A549 (cell line): ENCODE measurements around the gene CHRNA4. TPM values are rescaled to one million over a fixed set of nuclear protein-coding genes. Genes with fewer than 3 reads are reported as not detected.

Source experiments
- ATAC-seq, 2 experiments: fragments of 200-7000 bp in 1 of 2; fragments of >200 bp in 1 of 2; cut with Nextera tagmentation in 1 of 2; cut with Tn5 transposase in 1 of 2; 3 replicates each; pipeline versions ENCODE4 v1.8.0 to v1.9.1; 2018 to 2020; ENCODE audit warnings: mild to moderate bottlenecking in 1 of 2, moderate library complexity in 1 of 2
- CTCF ChIA-PET: fragments of 300-600 bp; sonication (Branson Sonifier 250); formaldehyde crosslinking; extraction: SDS; loops from one replicate; lab custom pipeline; 2021; ENCODE audit warnings: antibody characterized with exemption, inconsistent platforms; lab: Yijun Ruan, JAX
- POLR2A ChIA-PET: fragments of 350-600 bp; formaldehyde crosslinking; extraction: SDS; loops from one replicate; lab custom pipeline; 2021; ENCODE audit warnings: antibody characterized with exemption, inconsistent platforms; lab: Yijun Ruan, JAX
- DNase-seq, 2 experiments: peaks; one replicate each; pipeline versions ENCODE4 v3.0.0 to v3.0.0-alpha.2; 2011 to 2016; ENCODE audit warnings: low read depth in 1 of 2, low spot score in 1 of 2
- FAIRE-seq: peaks from 2 replicates; lab custom pipeline; 2011; peaks lifted over from hg19 to GRCh38; lab: Jason Lieb, UNC
- H3K27ac ChIP-seq, 2 experiments: fragments of >200 bp; sonication (Bioruptor Twin); formaldehyde crosslinking; 3 replicates each; pipeline ENCODE4 v1.5.1; 2016 to 2017
- H3K4me1 ChIP-seq: fragments of >200 bp; sonication (Bioruptor Twin); formaldehyde crosslinking; 3 replicates; pipeline ENCODE4 v1.6.1; 2016
- H3K4me2 ChIP-seq: fragments of >200 bp; sonication (Bioruptor Twin); formaldehyde crosslinking; 3 replicates; pipeline ENCODE4 v1.6.1; 2016
- H3K4me3 ChIP-seq: fragments of >200 bp; sonication (Bioruptor Twin); formaldehyde crosslinking; 3 replicates; pipeline ENCODE4 v1.5.1; 2016
- H3K9me3 ChIP-seq: fragments of >200 bp; sonication (Bioruptor Twin); formaldehyde crosslinking; 3 replicates; pipeline ENCODE4 v1.6.1; 2016
- CEBPB ChIP-seq, 2 experiments: fragments of >200 bp in 1 of 2; sonication (Bioruptor Twin) in 1 of 2; formaldehyde crosslinking in 1 of 2; IDR thresholded peaks; 2 replicates each; pipeline ENCODE4 v1.6.1; 2012 to 2016
- CHD2 ChIP-seq: fragments of 150-350 bp; IDR thresholded peaks from 2 replicates; pipeline ENCODE4 v1.6.1; 2014; ENCODE audit warnings: low read length; ENCODE audit not compliant: partially characterized antibody
- EHF ChIP-seq: fragments of 250-450 bp; sonication (Bioruptor Pico); IDR thresholded peaks from 2 replicates; pipeline ENCODE4 v1.5.0; 2020; ENCODE audit warnings: mild to moderate bottlenecking
- ELK1 ChIP-seq: fragments of 150-350 bp; IDR thresholded peaks from 2 replicates; pipeline ENCODE4 v1.6.1; 2014; ENCODE audit warnings: low read depth, mild to moderate bottlenecking, low read length
- ESRRA ChIP-seq: fragments of 150-350 bp; IDR thresholded peaks from 2 replicates; pipeline ENCODE4 v1.6.1; 2014; ENCODE audit warnings: mild to moderate bottlenecking, low read length, borderline replicate concordance
- FOSB ChIP-seq: fragments of 250-450 bp; sonication (Bioruptor Pico); IDR thresholded peaks from 2 replicates; pipeline ENCODE4 v1.5.0; 2020; ENCODE audit warnings: mild to moderate bottlenecking, moderate library complexity
- FOSL2 ChIP-seq, 2 experiments: fragments of 450-650 bp in 1 of 2; fragments of >200 bp in 1 of 2; sonication (Bioruptor Twin) in 1 of 2; formaldehyde crosslinking; IDR thresholded peaks; 2 replicates each; pipeline versions ENCODE4 v1.5.0 to v1.6.1; 2016 to 2020; ENCODE audit warnings: mild to moderate bottlenecking in 1 of 2, moderate library complexity in 1 of 2
- GATA3 ChIP-seq: IDR thresholded peaks from 2 replicates; pipeline ENCODE4 v1.6.1; 2012; ENCODE audit warnings: borderline replicate concordance
- HEYL ChIP-seq: fragments of 250-450 bp; sonication (Bioruptor Pico); IDR thresholded peaks from 2 replicates; pipeline ENCODE4 v1.8.0; 2021; ENCODE audit warnings: mild to moderate bottlenecking, moderate library complexity
- HMGXB4 ChIP-seq: fragments of 250-450 bp; sonication (Bioruptor Pico); IDR thresholded peaks from 2 replicates; pipeline ENCODE4 v1.5.0; 2021; ENCODE audit warnings: mild to moderate bottlenecking, moderate library complexity, borderline replicate concordance
- HOXA7 ChIP-seq: fragments of 250-450 bp; sonication (Bioruptor Pico); IDR thresholded peaks from 2 replicates; pipeline ENCODE4 v1.5.0; 2020; ENCODE audit warnings: mild to moderate bottlenecking, moderate library complexity
- KDM1A ChIP-seq: fragments of 200-600 bp; sonication (generic); IDR thresholded peaks from 2 replicates; pipeline ENCODE4 v1.6.1; 2016; ENCODE audit warnings: low read depth, mild to moderate bottlenecking
- KDM5A ChIP-seq: fragments of 200-600 bp; sonication (generic); IDR thresholded peaks from 2 replicates; pipeline ENCODE4 v1.6.1; 2016; ENCODE audit warnings: antibody characterized with exemption, mild to moderate bottlenecking
- MAX ChIP-seq: IDR thresholded peaks from 2 replicates; pipeline ENCODE4 v1.6.1; 2012
- MYC ChIP-seq: IDR thresholded peaks from 2 replicates; pipeline ENCODE4 v1.6.1; 2012; ENCODE audit warnings: mild to moderate bottlenecking, inconsistent platforms, low read length, improper control_type of control experiment, borderline replicate concordance
- NFE2L2 ChIP-seq: fragments of 150-350 bp; conservative IDR thresholded peaks from 2 replicates; pipeline ENCODE4 v1.6.1; 2014; ENCODE audit warnings: low read length
- PHF8 ChIP-seq: fragments of 200-600 bp; sonication (generic); IDR thresholded peaks from 2 replicates; pipeline ENCODE4 v1.6.1; 2016; ENCODE audit warnings: low read depth, mild to moderate bottlenecking, antibody characterized with exemption, moderate library complexity, borderline replicate concordance
- RNF2 ChIP-seq: fragments of 200-600 bp; sonication (generic); IDR thresholded peaks from 2 replicates; pipeline ENCODE4 v1.6.1; 2016; ENCODE audit warnings: low read depth, mild to moderate bottlenecking, antibody characterized with exemption, moderate library complexity, borderline replicate concordance
- TFCP2L1 ChIP-seq: fragments of 250-450 bp; sonication (Bioruptor Pico); IDR thresholded peaks from 2 replicates; pipeline ENCODE4 v1.5.0; 2021; ENCODE audit warnings: mild to moderate bottlenecking
- TP53 ChIP-seq: fragments of 250-450 bp; sonication (Bioruptor Pico); IDR thresholded peaks from 2 replicates; pipeline ENCODE4 v1.5.0; 2021; ENCODE audit warnings: mild to moderate bottlenecking, moderate library complexity
- ZFP36 ChIP-seq: fragments of 450-650 bp; IDR thresholded peaks from 2 replicates; pipeline ENCODE4 v1.6.1; 2014; ENCODE audit warnings: borderline replicate concordance; ENCODE audit not compliant: partially characterized antibody
- ZNF302 ChIP-seq: fragments of 250-450 bp; sonication (Bioruptor Pico); IDR thresholded peaks from 2 replicates; pipeline ENCODE4 v1.9.0; 2021; ENCODE audit warnings: inconsistent platforms, mild to moderate bottlenecking, moderate library complexity
- WGBS: methylation state at CpG from one replicate; pipeline ENCODE4 v1.1.6; 2017; ENCODE audit errors: missing lambda C conversion rate; 5-methylcytosine and 5-hydroxymethylcytosine counted together
- polyA plus RNA-seq, 4 experiments: library from polyadenylated mRNA; depleted of rRNA in 3 of 4; stranded (reverse); fragments of >200 nt; fragmentation: RNase III in 1 of 4; extraction: RNeasy Plus Mini Kit Qiagen cat#74134 plus additional on column Dnase treatment in 1 of 4; gene quantifications; 2 replicates in 3 of 4; 3 replicates in 1 of 4; pipeline ENCODE4 v1.2.3, GENCODE V29; 2011 to 2017

Gene CHRNA4
- polyA plus RNA-seq, 2 of the 4 experiments (the other 2 are of a cell fraction) = 0.03 to 0.23 TPM

- TF ChIP-seq FOSL2 (IDR thresholded peaks at IDR 0.05) (no peak), FOSL2 (CRISPR knock-in tag; IDR thresholded peaks at IDR 0.05) (no peak), TFCP2L1 (CRISPR knock-in tag) (no peak), PHF8 (no peak)
Measured at GRCh38 chr20:63356931-63357879, 3.9 kb downstream of the CHRNA4 start (continued).

GRCh38 chr20:63356511-63356910 is 4.6 kb downstream of the CHRNA4 start:
- no peak overlapping the region for H3K4me3 ChIP-seq
- DNase-seq (no peak), ATAC-seq (no peak), FAIRE-seq (no peak)
- H3K9me3 ChIP-seq = no peaks in the 10 kb centered on the region
- H3K4me1 ChIP-seq = 0 out of 3 replicates have a peak, but pooled peaks cover 4% of the 10 kb centered on the region
- H3K27ac ChIP-seq = no peak overlapping the region
- 56% methylated on average over 8 of the region's 8 CpGs for WGBS
- ChIA-PET POLR2A (no interaction called here), CTCF (interaction anchor here (4.8 kb wide), 1 partner anchor 47 kb away, joined by 21 read pairs; no protein-coding TSS in a partner anchor)
- no peak overlapping the region for H3K4me2 ChIP-seq
- TF ChIP-seq FOSL2 (IDR thresholded peaks at IDR 0.05) (no peak), FOSL2 (CRISPR knock-in tag; IDR thresholded peaks at IDR 0.05) (no peak), CHD2 (no peak), ESRRA (no peak), ELK1 (no peak), HEYL (no peak), MYC (no peak), MAX (no peak), KDM1A (no peak), CEBPB (IDR thresholded peaks at IDR 0.05) (no peak), KDM5A (no peak), ZNF302 (CRISPR knock-in tag) (no peak), GATA3 (no peak)

- Histone ChIP-seq H3K27ac (no peak overlapping the region), H3K4me2 (no peak overlapping the region), H3K9me3 (no peaks in the 10 kb centered on the region), H3K4me1 (0 out of 3 replicates have a peak, but pooled peaks cover 3% of the 10 kb centered on the region), H3K4me3 (no peak overlapping the region)
- POLR2A ChIA-PET = no interaction called here
- FAIRE-seq (no peak), ATAC-seq (no peak), DNase-seq (no peak)
- 86% methylated on average over 1 of the region's 11 CpGs for WGBS
- CTCF ChIA-PET = interaction anchor here (1.4 kb wide), 1 partner anchor 9 kb away, joined by 3 read pairs; no protein-coding TSS in a partner anchor
- TF ChIP-seq EHF (CRISPR knock-in tag) (no peak), FOSB (no peak), MAX (no peak), NFE2L2 (no peak), TP53 (no peak), RNF2 (no peak), HOXA7 (CRISPR knock-in tag) (no peak), ZFP36 (no peak), HMGXB4 (CRISPR knock-in tag) (no peak)
Measured at GRCh38 chr20:63355781-63356295, 5.3 kb downstream of the CHRNA4 start.
